HFFc6 (cell line): ENCODE results near the gene POLR2M. TPM values are rescaled to one million over a fixed set of nuclear protein-coding genes. Genes with fewer than 3 reads are reported as not detected.

Experiments
- DNase-seq: peaks from one replicate; pipeline ENCODE4 v3.0.0-alpha.2; 2018
- H3K27ac Mint-ChIP-seq: 2 replicates; pipeline ENCODE4 v1.8.0; 2020; ENCODE audit warnings: mild to moderate bottlenecking, mixed read lengths
- H3K27me3 Mint-ChIP-seq: 2 replicates; pipeline ENCODE4 v1.8.0; 2021; ENCODE audit warnings: mild to moderate bottlenecking, moderate library complexity, mixed read lengths; ENCODE audit not compliant: insufficient read depth
- H3K36me3 Mint-ChIP-seq: 2 replicates; pipeline ENCODE4 v1.8.0; 2021; ENCODE audit warnings: low read depth, mixed read lengths
- H3K4me1 Mint-ChIP-seq: 2 replicates; pipeline ENCODE4 v1.8.0; 2020; ENCODE audit warnings: low read depth, mixed read lengths
- H3K4me3 Mint-ChIP-seq: 2 replicates; pipeline ENCODE4 v1.8.0; 2020; ENCODE audit warnings: mild to moderate bottlenecking, moderate library complexity, mixed read lengths
- H3K9me3 Mint-ChIP-seq: 2 replicates; pipeline ENCODE4 v1.8.0; 2020; ENCODE audit warnings: mild to moderate bottlenecking, mixed read lengths
- CTCF ChIP-seq: fragments of 200-600 bp; sonication (generic); IDR thresholded peaks from 2 replicates; pipeline ENCODE4 v1.5.0; 2021; ENCODE audit warnings: antibody characterized with exemption, mild to moderate bottlenecking
- total RNA-seq, 6 experiments: library from RNA; stranded (reverse); fragmentation: NEBNext Ultra II Directional; extraction: Animal tissue kit (Norgen Biotek cat#: 25700); gene quantifications; 2 replicates in 1 of 6; 3 replicates in 5 of 6; pipeline ENCODE4 v1.2.3, GENCODE V29; 2021

Gene POLR2M
- total RNA-seq, 6 experiments from 2014 or later, result 66.5 to 77.7 (median 72.1) TPM

- Mint-ChIP-seq H3K27ac (no peak overlapping the region), H3K4me1 (peaks cover 10% of the 10 kb centered on the region), H3K4me3 (no peak overlapping the region), H3K36me3 (no peaks in the 10 kb centered on the region), H3K27me3 (peaks cover 9% of the 10 kb centered on the region), H3K9me3 (no peaks in the 10 kb centered on the region)
- peak; percentile 41 for TF ChIP-seq CTCF
- DNase-seq, result no peak
These were observed 45.9 kb downstream of the POLR2M start for GRCh38 chr15:57752436-57752835.

- H3K4me1 Mint-ChIP-seq, result peaks cover 10% of the 10 kb centered on the region
- H3K36me3 Mint-ChIP-seq, result no peaks in the 10 kb centered on the region
- peaks cover 9% of the 10 kb centered on the region for H3K27me3 Mint-ChIP-seq
- no peak overlapping the region for H3K4me3 Mint-ChIP-seq
- no peak overlapping the region for H3K27ac Mint-ChIP-seq
- no peak for TF ChIP-seq CTCF
- DNase-seq, result no peak
- no peaks in the 10 kb centered on the region for H3K9me3 Mint-ChIP-seq
These were observed 46.3 kb downstream of the POLR2M start for GRCh38 chr15:57752840-57753239.

- peaks cover 1% of the 10 kb centered on the region; the same call in 1 of the 2 replicates for H3K4me1 Mint-ChIP-seq
- TF ChIP-seq CTCF, result no peak
- no peak overlapping the region for H3K27ac Mint-ChIP-seq
These were observed 50.0 kb downstream of the POLR2M start for GRCh38 chr15:57756466-57756865.

GRCh38 chr15:57758560-57758959, 52.0 kb downstream of the POLR2M start:
- no peak for DNase-seq

More at GRCh38 chr15:57756466-57756865, 50.0 kb downstream of the POLR2M start:
- H3K27me3 Mint-ChIP-seq, result peaks cover 5% of the 10 kb centered on the region
- no peaks in the 10 kb centered on the region for H3K36me3 Mint-ChIP-seq
- no peak for DNase-seq
- no peak overlapping the region for H3K4me3 Mint-ChIP-seq
- H3K9me3 Mint-ChIP-seq, result no peaks in the 10 kb centered on the region

GRCh38 chr15:57761562-57761961, 55.0 kb downstream of the POLR2M start:
- no peak overlapping the region for H3K27ac Mint-ChIP-seq
- H3K4me1 Mint-ChIP-seq, result peaks cover 14% of the 10 kb centered on the region; the same call in 1 of the 2 replicates
- H3K9me3 Mint-ChIP-seq, result no peaks in the 10 kb centered on the region
- no peaks in the 10 kb centered on the region for H3K36me3 Mint-ChIP-seq
- peaks cover 2% of the 10 kb centered on the region; the same call in 1 of the 2 replicates for H3K27me3 Mint-ChIP-seq
- no peak for TF ChIP-seq CTCF
- H3K4me3 Mint-ChIP-seq, result no peak overlapping the region
- DNase-seq, result peak; percentile 14

More at GRCh38 chr15:57758560-57758959, 52.0 kb downstream of the POLR2M start:
- H3K9me3 Mint-ChIP-seq, result no peaks in the 10 kb centered on the region
- no peak overlapping the region for H3K4me3 Mint-ChIP-seq
- no peaks in the 10 kb centered on the region for H3K36me3 Mint-ChIP-seq
- no peak for TF ChIP-seq CTCF
- peaks cover 5% of the 10 kb centered on the region for H3K27me3 Mint-ChIP-seq
- H3K27ac Mint-ChIP-seq, result no peak overlapping the region
- peaks cover 7% of the 10 kb centered on the region; the same call in 1 of the 2 replicates for H3K4me1 Mint-ChIP-seq

- H3K4me3 Mint-ChIP-seq, result no peak overlapping the region
- no peak for DNase-seq
- no peaks in the 10 kb centered on the region for H3K9me3 Mint-ChIP-seq
- peaks cover 16% of the 10 kb centered on the region; the same call in 1 of the 2 replicates for H3K4me1 Mint-ChIP-seq
- TF ChIP-seq CTCF, result peak; percentile 30
- no peak overlapping the region for H3K27ac Mint-ChIP-seq
- no peaks in the 10 kb centered on the region for H3K36me3 Mint-ChIP-seq
- peaks cover 2% of the 10 kb centered on the region; the same call in 1 of the 2 replicates for H3K27me3 Mint-ChIP-seq
These were observed 55.8 kb downstream of the POLR2M start for GRCh38 chr15:57762302-57762701.
